GM21381 (cell line): ENCODE results near the gene CABP4.
A peak's percentile ranks its signal among the peaks of the same experiment; 100 is the strongest.
"Not testable (repeated sequence)": the region's sequence is repeated elsewhere in the genome, so short reads cannot be mapped to it uniquely, and the experiment has no call there.

Experiments
- ATAC-seq: cut with Tn5 transposase; IDR thresholded peaks from one replicate; pipeline ENCODE4 v1.9.1; 2021; ENCODE audit warnings: mild to moderate bottlenecking, moderate library complexity; ENCODE audit not compliant: unreplicated experiment

CABP4 gene

DNA sequence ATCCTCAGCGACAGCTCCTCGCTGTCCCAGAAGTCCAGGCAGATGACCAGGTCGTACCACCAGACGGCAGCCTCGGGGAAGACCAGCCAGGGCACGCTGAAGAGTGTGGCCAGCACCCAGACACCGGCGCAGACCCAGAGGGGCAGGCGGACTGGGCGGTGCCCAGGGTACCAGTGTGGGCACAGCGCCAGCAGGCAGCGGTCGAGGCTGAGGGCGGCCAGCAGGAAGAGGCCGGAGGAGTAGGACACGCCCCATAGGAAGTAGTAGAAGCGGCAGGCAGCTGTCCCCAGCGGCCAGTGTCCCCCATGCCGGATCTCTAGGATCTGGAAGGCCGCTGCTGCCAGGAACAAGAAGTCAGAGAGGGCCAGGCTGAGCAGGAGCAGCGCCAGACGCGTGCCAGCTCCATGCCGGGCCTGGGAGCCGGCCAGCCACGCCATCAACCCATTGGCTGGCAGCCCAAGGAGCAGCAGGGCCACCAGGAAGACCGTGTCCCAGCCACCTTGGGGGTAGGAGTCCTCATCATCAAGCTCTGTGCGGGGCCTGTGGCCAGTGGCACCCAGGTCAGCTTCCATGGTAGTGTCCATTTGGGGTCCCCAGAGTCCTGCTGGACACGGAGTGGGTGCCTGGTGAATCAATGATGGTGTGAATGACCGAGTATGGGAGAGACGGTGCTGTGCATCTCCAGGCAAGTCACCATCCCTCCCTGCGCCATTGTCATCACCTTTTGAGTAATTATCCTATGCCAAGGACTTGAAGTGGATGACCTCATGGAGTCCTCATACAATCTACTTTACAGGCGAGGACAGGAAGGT is 2.8 kb upstream of the CABP4 start, which contains the start of gene GPR152:
Gene GPR152, minus strand, starts transcription at position 589 of the 812 bp plus-strand sequence. Its CDS starts 5 bp downstream, at position 584.
- ATAC-seq, result no peak

GRCh38 chr11:67453816-67454732 is 1.1 kb upstream of the CABP4 start:
- no peak for ATAC-seq

GRCh38 chr11:67456068-67456705 is 1.0 kb downstream of the CABP4 start:
- ATAC-seq, result no peak

DNA sequence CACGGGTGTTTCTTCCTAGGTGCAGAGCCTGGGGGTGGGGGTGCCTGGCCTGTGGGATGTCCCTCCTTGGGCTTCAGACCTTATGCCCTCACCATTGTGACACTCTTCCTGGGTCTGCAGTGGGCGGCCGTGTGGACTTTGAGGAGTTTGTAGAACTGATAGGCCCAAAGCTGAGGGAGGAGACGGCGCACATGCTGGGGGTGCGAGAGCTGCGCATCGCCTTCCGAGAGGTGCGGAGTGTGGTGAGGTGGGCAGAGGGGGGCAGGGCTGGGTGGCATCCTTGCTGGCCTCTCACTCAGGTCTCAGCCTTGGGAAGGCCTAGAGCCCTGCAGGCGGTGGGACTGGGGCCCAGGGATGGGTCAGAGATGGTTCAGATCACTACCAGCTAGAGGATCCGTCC is 2.3 kb downstream of the CABP4 start:
- ATAC-seq, result no peak

GRCh38 chr11:67458266-67458665 is 3.1 kb downstream of the CABP4 start:
- no peak for ATAC-seq

DNA sequence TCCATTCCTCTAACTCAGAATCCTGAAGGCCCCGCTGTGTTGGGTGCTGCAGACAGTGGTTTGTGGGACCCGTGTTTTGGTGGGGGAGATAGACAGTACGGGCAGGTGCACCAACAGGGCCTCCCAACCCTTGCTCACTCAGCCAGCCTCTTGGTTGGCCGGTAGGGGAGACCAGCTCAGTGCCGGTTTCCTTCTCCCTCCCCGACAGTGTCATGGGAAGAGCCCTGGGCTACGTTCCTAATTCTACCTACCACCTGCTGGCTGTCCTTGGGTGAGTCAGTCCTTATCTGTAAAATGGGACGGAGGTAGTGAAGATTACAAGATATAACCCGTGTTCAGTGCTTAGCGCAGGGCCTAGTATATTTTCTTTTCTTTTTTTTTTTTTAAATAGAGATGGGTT is 8.0 kb downstream of the CABP4 start:
- no peak for ATAC-seq

DNA sequence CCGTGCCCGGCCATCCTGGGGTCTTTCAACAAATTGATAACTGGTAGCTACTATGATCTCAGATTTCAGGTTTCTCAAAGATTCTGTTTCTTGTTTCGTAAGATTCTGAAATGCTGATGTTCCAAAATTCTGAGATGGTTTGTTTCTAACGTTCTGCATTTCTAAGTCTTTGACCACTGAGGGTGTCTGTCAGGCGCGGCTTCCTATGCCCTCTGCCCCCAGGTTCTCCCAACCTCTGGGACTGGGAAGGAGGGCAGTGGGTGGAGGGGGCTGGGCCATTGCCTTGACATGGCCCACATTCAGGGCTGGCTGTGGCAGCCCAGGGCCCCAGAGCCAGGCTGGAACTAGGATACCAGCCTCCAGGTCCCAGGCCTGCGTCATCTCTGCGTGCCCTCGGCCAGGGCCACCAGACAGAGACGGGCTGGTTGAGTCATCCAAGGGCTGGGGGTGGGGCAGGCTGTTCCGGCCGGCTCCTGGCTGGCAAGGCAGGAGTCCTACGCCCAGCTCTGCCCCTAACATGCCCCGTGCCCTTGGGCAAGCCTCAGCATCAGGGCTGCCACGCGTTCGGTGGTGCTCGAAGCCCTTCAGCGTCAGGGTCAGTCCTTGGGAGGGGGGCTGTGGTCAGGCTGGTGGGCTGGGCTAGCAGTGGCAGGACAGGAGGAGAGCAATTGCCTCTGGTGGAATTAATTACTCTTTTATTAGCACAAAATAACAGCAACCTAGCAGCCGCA is 8.7 kb downstream of the CABP4 start:
- ATAC-seq, result no peak

DNA sequence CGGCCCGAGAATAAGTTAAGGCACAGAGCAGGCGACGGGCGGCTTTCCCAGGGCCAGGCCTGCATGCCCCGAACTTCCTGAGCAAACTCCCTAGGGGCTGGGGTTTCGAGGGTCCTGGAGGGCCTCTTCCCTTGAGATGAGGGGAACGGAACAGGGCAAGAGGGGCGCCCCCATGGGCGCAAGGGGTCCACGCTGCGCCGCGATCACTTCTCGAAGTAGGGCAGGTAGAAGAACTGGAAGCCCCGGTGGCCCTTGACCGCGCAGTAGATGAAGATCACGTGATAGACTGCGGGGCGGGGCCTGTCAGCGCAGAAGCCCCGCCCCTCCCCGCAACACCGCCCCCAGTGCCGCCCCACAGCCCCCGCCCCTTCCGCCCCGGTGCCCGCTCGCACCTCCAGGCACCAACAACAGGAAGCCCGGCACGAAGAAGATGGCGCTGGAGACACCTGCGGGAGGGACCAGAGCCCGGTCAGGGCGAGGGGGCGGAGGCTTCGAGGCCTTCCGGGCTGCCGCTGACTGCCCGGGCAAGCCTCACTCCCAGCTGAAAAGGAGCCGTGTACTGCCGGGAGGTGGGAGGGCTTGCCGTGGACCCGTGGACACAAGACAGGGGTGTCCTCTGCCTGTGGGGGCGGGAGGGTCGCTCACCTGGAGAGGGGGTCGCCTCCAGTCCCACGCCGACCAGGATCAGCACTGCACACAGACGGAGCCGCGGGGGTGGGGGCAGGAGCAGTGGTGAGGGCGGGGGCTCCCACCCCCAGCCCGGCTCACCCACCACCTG is 9.4 kb downstream of the CABP4 start:
- ATAC-seq, result peak; percentile 56

DNA sequence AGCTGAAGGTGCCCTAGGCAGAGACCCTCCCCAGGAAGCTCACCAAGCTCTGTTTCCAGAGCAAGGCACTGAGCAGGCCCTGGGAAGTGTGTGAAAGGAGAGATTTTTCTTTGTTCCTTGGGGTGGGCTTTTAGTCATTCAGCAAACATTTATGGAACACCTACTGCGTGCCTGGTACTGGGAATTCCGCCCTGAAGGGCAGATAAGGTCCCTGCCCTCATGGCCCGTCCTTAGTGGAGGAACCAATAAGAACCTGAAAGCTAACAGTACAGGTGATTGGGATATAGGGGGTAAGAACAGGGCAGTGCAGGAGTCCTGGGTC is 10.0 kb downstream of the CABP4 start:
- no peak for ATAC-seq

DNA sequence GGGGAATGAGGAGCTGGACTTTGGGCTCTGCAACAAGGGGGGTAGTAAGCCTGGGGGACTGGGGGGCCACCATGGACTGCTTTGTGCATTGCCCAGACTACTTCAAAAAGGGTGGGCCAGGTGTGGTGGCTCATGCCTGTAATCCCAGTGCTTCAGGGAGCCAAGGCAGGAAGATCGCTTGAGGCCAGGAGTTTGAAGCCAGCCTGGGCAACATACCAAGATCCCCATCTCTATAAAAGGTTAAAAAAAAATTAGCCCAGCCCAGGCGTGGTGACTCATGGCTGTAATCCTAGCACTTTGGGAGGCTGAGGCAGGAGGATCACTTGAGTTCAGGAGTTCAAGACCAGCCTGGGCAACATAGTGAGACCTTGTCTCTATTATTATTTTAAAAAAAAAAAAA is 10.4 kb downstream of the CABP4 start:
- not testable (repeated sequence) for ATAC-seq

DNA sequence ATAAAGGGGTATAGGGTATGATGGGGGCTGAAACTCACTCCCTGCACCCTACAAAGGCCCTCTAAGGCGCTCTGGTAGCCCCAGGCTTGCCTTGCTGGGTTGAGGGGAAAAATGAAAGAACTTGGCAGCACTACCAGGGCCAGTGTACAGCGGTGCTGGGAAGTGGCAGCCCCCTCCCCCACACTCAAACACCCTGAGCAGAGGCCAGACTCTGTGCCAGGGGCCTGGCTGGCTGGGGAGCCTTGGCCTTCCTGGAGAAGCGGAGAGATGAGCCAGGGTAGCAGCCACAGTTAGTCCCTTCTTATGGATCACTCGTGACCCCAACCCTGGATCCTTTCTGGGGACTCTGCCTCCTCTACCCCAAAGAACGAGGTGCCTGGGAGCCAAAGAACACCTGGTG is 11.2 kb downstream of the CABP4 start:
- no peak for ATAC-seq

- ATAC-seq, result no peak
These were observed 12.0 kb downstream of the CABP4 start for GRCh38 chr11:67466962-67467771.

DNA sequence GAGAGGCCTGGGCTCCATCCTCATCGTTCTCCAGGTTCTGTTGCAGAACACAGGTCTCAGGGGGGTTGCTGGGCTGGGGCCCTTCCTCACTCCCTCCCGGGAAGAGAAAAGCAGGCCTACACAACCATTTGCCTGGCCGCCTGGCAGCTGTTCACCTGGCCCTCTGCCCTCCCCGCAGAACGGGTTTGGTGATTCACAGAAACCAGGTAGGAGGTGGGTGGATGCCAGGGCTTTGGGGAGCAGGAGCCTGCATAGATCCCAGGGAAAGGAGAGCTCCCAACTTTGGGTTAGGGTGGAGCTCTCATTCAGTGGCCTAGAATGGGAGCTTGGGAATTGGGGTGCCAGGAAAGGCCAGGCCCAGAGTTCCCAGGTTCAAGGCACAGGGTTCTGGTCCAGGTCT is 12.9 kb downstream of the CABP4 start:
- no peak for ATAC-seq

DNA sequence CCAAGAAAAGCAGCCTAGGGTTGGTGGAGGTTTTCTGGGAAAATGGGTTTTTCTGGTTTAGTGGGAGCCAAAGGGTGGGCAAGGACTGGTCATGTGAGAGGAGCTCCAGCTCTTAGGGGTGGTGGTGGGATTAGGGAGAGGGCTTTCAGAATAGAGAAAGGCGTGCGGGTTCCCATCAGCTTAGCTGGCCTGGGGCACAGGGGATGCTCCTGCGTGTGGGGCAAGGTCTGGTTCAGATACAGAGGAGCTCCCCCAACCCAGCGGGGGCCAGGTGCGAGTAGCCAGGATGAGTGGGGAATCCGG is 13.3 kb downstream of the CABP4 start:
- ATAC-seq, result no peak

DNA sequence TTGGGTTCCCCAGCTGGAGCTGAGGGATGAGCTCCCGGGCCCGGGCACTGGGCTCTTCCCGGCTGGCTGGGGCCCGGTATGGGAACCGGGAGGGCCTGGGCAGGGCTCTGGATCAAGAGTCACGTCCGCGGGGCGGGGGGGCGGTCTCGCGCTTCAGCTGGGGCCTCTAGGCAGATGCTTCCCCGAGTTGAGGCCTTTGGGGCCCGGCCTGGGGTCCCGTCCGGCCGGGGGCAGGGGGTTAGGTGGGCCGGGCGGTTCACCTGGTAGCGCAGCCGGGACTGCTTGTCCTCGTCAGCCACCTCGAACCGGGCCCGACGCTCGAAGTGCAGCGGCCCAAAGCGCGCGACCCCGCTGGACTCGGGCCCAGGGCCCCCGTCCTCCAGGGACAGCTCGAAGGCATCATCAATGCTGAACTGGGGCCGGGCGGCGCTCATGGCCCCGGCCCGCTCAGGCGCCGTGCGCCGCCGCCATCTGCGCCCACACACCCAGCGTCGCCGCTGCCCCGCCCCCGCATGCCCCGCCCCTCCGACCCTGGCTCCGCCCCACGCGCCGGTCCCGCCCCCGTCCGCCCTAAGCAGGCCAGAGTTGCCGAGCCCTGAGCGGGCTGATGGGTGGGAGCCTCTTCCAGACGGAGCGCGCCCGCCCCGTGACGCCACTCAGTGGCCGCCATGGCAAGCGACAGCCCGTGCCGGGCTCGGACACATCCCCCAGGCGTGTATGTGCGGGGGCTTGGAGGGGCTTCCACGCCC is 13.8 kb downstream of the CABP4 start, which contains the start of gene TMEM134:
Gene TMEM134, minus strand, starts transcription at position 493 of the 749 bp plus-strand sequence. Its CDS starts 59 bp downstream, at position 434.
- peak; percentile 48 for ATAC-seq

- no peak for ATAC-seq
These were observed 14.3 kb downstream of the CABP4 start for GRCh38 chr11:67469508-67469811.

GRCh38 chr11:67470337-67471002 is 15.3 kb downstream of the CABP4 start:
- no peak for ATAC-seq

GRCh38 chr11:67472882-67473281 is 17.7 kb downstream of the CABP4 start:
- ATAC-seq, result no peak
